B cell (primary cell): ENCODE measurements around the gene KCNJ13. TPM values are rescaled to one million over a fixed set of nuclear protein-coding genes. Genes with fewer than 3 reads are reported as not detected.
A peak's percentile ranks its signal among the peaks of the same experiment; 100 is the strongest.

Source experiments
- ATAC-seq: fragments of 200-7000 bp; cut with Tn5 transposase; one replicate; pipeline ENCODE4 v1.10.0; 2021; ENCODE audit warnings: low read depth, mild to moderate bottlenecking, moderate number of reproducible peaks, moderate library complexity
- CTCF ChIA-PET: fragments of 350-600 bp; sonication (Branson Sonifier 250); formaldehyde crosslinking; loops from one replicate; lab custom pipeline; 2021; ENCODE audit warnings: antibody characterized with exemption, inconsistent platforms; lab: Charles Lee
- POLR2A ChIA-PET: fragments of 350-600 bp; sonication (Branson Sonifier 250); formaldehyde crosslinking; loops from one replicate; lab custom pipeline; 2021; ENCODE audit warnings: antibody characterized with exemption; lab: Charles Lee
- DNase-seq: peaks from one replicate; pipeline ENCODE4 v3.0.0; 2013
- H2AFZ ChIP-seq: 2 replicates; pipeline ENCODE4 v1.6.1; 2012; ENCODE audit warnings: mild to moderate bottlenecking, low read depth, low read length; ENCODE audit not compliant: insufficient read depth, poor library complexity, severe bottlenecking
- H3K27ac ChIP-seq, 2 donors: 1 replicate in 1 of 2; 2 replicates in 1 of 2; pipeline ENCODE4 v1.5.1; 2012 to 2013; ENCODE audit warnings: low read length in 2 of 2, mild to moderate bottlenecking in 2 of 2, moderate library complexity in 1 of 2
- H3K27me3 ChIP-seq, 4 experiments: fragments of 200-600 bp in 1 of 4; sonication (generic) in 1 of 4; replicated peaks in 1 of 4; 1 replicate in 2 of 4; 2 replicates in 2 of 4; pipeline versions ENCODE4 v1.6.1 to v1.7.0; 2013 to 2016; ENCODE audit warnings: low read length in 3 of 4, mild to moderate bottlenecking in 2 of 4, mixed read lengths in 1 of 4, moderate library complexity in 1 of 4; ENCODE audit not compliant: insufficient read depth in 4 of 4, control insufficient read depth in 3 of 4; ENCODE audit errors: control extremely low read depth in 1 of 4
- H3K36me3 ChIP-seq, 2 experiments: replicated peaks in 1 of 2; 1 replicate in 1 of 2; 2 replicates in 1 of 2; pipeline versions ENCODE4 v1.6.1 to v1.7.1; 2013; ENCODE audit warnings: low read length in 1 of 2; ENCODE audit not compliant: insufficient read depth in 2 of 2, control insufficient read depth in 1 of 2; ENCODE audit errors: control extremely low read depth in 1 of 2, extremely low read depth in 1 of 2
- H3K4me1 ChIP-seq, 2 donors: fragments of 200-600 bp in 1 of 2; sonication (generic) in 1 of 2; 1 replicate in 1 of 2; 2 replicates in 1 of 2; pipeline versions ENCODE4 v1.5.1 to v1.6.1; 2013 to 2017; ENCODE audit warnings: low read length in 2 of 2; ENCODE audit not compliant: control insufficient read depth in 2 of 2, insufficient read depth in 2 of 2
- H3K4me2 ChIP-seq: replicated peaks from 2 replicates; pipeline ENCODE3; 2012; ENCODE audit warnings: mild to moderate bottlenecking, low read depth, low read length; ENCODE audit not compliant: poor library complexity, severe bottlenecking
- H3K4me3 ChIP-seq, 5 experiments: fragments of 200-600 bp in 1 of 5; sonication (generic) in 1 of 5; 1 replicate in 3 of 5; 2 replicates in 2 of 5; pipeline versions ENCODE4 v1.5.1 to v1.7.0; 2011 to 2016; ENCODE audit warnings: low read length in 4 of 5, mild to moderate bottlenecking in 4 of 5, low read depth in 2 of 5, control low read depth in 1 of 5, moderate library complexity in 1 of 5; ENCODE audit not compliant: insufficient read depth in 1 of 5; ENCODE audit errors: control extremely low read depth in 1 of 5, extremely low read depth in 1 of 5
- H3K79me2 ChIP-seq: fragments of 200-600 bp; sonication (generic); one replicate; pipeline ENCODE4 v1.6.0; 2016; ENCODE audit warnings: low read length; ENCODE audit not compliant: control insufficient read depth, insufficient read depth
- H3K9ac ChIP-seq: fragments of 200-600 bp; sonication (generic); 2 replicates; pipeline ENCODE4 v1.6.1; 2017; ENCODE audit warnings: mild to moderate bottlenecking, low read length, moderate library complexity
- H3K9me3 ChIP-seq, 3 donors: one replicate each; pipeline versions ENCODE4 v1.6.1 to v1.7.1; 2013; ENCODE audit warnings: low read length in 2 of 3; ENCODE audit not compliant: control insufficient read depth in 2 of 3, insufficient read depth in 1 of 3; ENCODE audit errors: control extremely low read depth in 1 of 3
- H4K20me1 ChIP-seq: 2 replicates; pipeline ENCODE4 v1.6.0; 2012; ENCODE audit warnings: mild to moderate bottlenecking, low read length; ENCODE audit not compliant: insufficient read depth, control insufficient read depth, poor library complexity, severe bottlenecking
- H3K27ac Mint-ChIP-seq: one replicate; pipeline ENCODE4 v1.8.0; 2021; ENCODE audit warnings: mixed read lengths
- H3K27me3 Mint-ChIP-seq: one replicate; pipeline ENCODE4 v1.8.0; 2021; ENCODE audit warnings: mixed read lengths
- H3K4me1 Mint-ChIP-seq: one replicate; pipeline ENCODE4 v1.8.0; 2021; ENCODE audit warnings: mixed read lengths
- H3K4me3 Mint-ChIP-seq: one replicate; pipeline ENCODE4 v1.8.0; 2021; ENCODE audit warnings: mixed read lengths
- H3K9me3 Mint-ChIP-seq: one replicate; pipeline ENCODE4 v1.8.0; 2022; ENCODE audit warnings: mixed read lengths; ENCODE audit not compliant: insufficient read depth
- CTCF ChIP-seq: fragments of 200-600 bp; IDR thresholded peaks from one replicate; pipeline ENCODE4 v1.8.0; 2022; ENCODE audit warnings: antibody characterized with exemption, mild to moderate bottlenecking
- EZH2 ChIP-seq: IDR thresholded peaks from 2 replicates; pipeline ENCODE4 v1.6.1; 2012; ENCODE audit warnings: borderline replicate concordance, low read depth, mild to moderate bottlenecking, moderate library complexity, low read length; ENCODE audit not compliant: insufficient read depth, poor library complexity, severe bottlenecking
- WGBS: methylation state at CpG from one replicate; pipeline ENCODE4 v1.1.5; 2013; ENCODE audit warnings: missing lambda C conversion rate; ENCODE audit not compliant: insufficient coverage; 5-methylcytosine and 5-hydroxymethylcytosine counted together
- intact Hi-C: fragments of 100-400 bp; cut with micrococcal nuclease; formaldehyde crosslinking; loops from one replicate; pipeline ENCODE4 v1.10.0; 2022
- polyA plus RNA-seq: library from polyadenylated mRNA; depleted of rRNA; stranded (reverse); fragments of >200 nt; gene quantifications from 2 replicates; pipeline ENCODE4 v1.2.3, GENCODE V29; 2012
- total RNA-seq, 2 donors: library from RNA; stranded (reverse); fragments of 120-200 nt in 1 of 2; gene quantifications; 1 replicate in 1 of 2; 2 replicates in 1 of 2; pipeline versions ENCODE4 v1.2.3 to v1.2.4, GENCODE V29; 2013 to 2022

The KCNJ13 gene
- total and polyA plus RNA-seq, 2 donors (not counting 1 experiment from before 2014, with no cell fraction given) = not detected

- Histone ChIP-seq H3K4me2 (no peak overlapping the region), H3K27ac (no peak overlapping the region), H3K36me3 (peaks cover 6 to 34% of the 10 kb centered on the region in 2 experiments), H3K27me3 (no peaks in the 10 kb centered on the region), H3K9me3 (no peaks in the 10 kb centered on the region), H3K4me3 (no peak overlapping the region), H3K9ac (no peak overlapping the region), H4K20me1 (no peaks in the 10 kb centered on the region), H2AFZ (no peak overlapping the region), H3K79me2 (peaks cover 4% of the 10 kb centered on the region), H3K4me1 (peaks cover 10 to 13% of the 10 kb centered on the region in 2 donors)
- H3K27me3 Mint-ChIP-seq = no peaks in the 10 kb centered on the region
- no peak overlapping the region for H3K4me3 Mint-ChIP-seq
- WGBS = no CpG with 5 or more reads among the region's 1 CpG
- H3K9me3 Mint-ChIP-seq = no peaks in the 10 kb centered on the region
- ChIA-PET POLR2A (no interaction called here), CTCF (interaction anchor here (1.0 kb wide), 1 partner anchor 675 kb away, joined by 3 read pairs; no protein-coding TSS in a partner anchor)
- no peak overlapping the region for H3K27ac Mint-ChIP-seq
- ATAC-seq = no peak
- peaks cover 17% of the 10 kb centered on the region for H3K4me1 Mint-ChIP-seq
- intact Hi-C loops = no loop called here
- TF ChIP-seq EZH2 (no peak), CTCF (no peak)
- no peak for DNase-seq
These were observed 8.5 kb downstream of the KCNJ13 start for GRCh38 chr2:232767866-232768265.

GRCh38 chr2:232761301-232761907 is 15.0 kb downstream of the KCNJ13 start:
- H3K27ac Mint-ChIP-seq = no peak overlapping the region
- no peaks in the 10 kb centered on the region for H4K20me1 ChIP-seq
- H3K27me3 Mint-ChIP-seq = no peaks in the 10 kb centered on the region
- H3K4me1 Mint-ChIP-seq = no peaks in the 10 kb centered on the region
- H3K9ac ChIP-seq = no peak overlapping the region
- WGBS = no CpG with 5 or more reads among the region's 3 CpGs
- POLR2A ChIA-PET = no interaction called here
- no peaks in the 10 kb centered on the region for H3K4me1 ChIP-seq
- no peaks in the 10 kb centered on the region for H3K27me3 ChIP-seq
- H3K9me3 Mint-ChIP-seq = no peaks in the 10 kb centered on the region
- H3K36me3 ChIP-seq = peaks cover 8 to 61% of the 10 kb centered on the region in 2 experiments
- H2AFZ ChIP-seq = no peak overlapping the region
- H3K4me3 ChIP-seq = no peak overlapping the region
- TF ChIP-seq EZH2 (no peak), CTCF (peak; percentile 77)
- intact Hi-C loops = loop anchor here (1.0 to 5.0 kb wide), 2 partner anchors 266 to 490 kb away; partner anchors contain the start of gene ATG16L1
- no peak overlapping the region for H3K27ac ChIP-seq
- DNase-seq (peak; percentile 56), ATAC-seq (no peak)
- CTCF ChIA-PET = interaction anchor here (0.6 to 2.2 kb wide), 5 partner anchors 82 to 1160 kb away, joined by 3 to 7 read pairs (median 3); no protein-coding TSS in a partner anchor
- H3K79me2 ChIP-seq = peaks cover 4% of the 10 kb centered on the region
- no peaks in the 10 kb centered on the region for H3K9me3 ChIP-seq
- H3K4me3 Mint-ChIP-seq = no peak overlapping the region
- no peak overlapping the region for H3K4me2 ChIP-seq
